HG02798 (cell line): ENCODE measurements around the gene PCDHGA9.
A peak's percentile ranks its signal among the peaks of the same experiment; 100 is the strongest.
"Not testable (repeated sequence)": the region's sequence is repeated elsewhere in the genome, so short reads cannot be mapped to it uniquely, and the experiment has no call there.

Source experiments
- ATAC-seq: cut with Tn5 transposase; IDR thresholded peaks from one replicate; pipeline ENCODE4 v1.9.1; 2021; ENCODE audit warnings: mild to moderate bottlenecking; ENCODE audit not compliant: unreplicated experiment, poor library complexity

PCDHGA9 gene

GRCh38 chr5:141402553-141403243 is at the start of gene PCDHGA9:
TSS of gene PCDHGA9 (plus strand) at chr5:141402778. CDS start at chr5:141402953, 175 bp downstream.
- ATAC-seq = no peak

GRCh38 chr5:141354900-141355469 is 47.6 kb upstream of the PCDHGA9 start, which contains the start of gene PCDHGA4:
TSS of gene PCDHGA4 (plus strand) at chr5:141355021. CDS start at chr5:141355108, 87 bp downstream.
- ATAC-seq = no peak

GRCh38 chr5:141355641-141356040 is 46.9 kb upstream of the PCDHGA9 start:
- ATAC-seq = no peak

GRCh38 chr5:141356133-141356532 is 46.4 kb upstream of the PCDHGA9 start:
- ATAC-seq = no peak

GRCh38 chr5:141356950-141357349 is 45.6 kb upstream of the PCDHGA9 start:
- ATAC-seq = no peak

- ATAC-seq = no peak
Observed at GRCh38 chr5:141359790-141360426, 42.7 kb upstream of the PCDHGA9 start, which contains the start of gene PCDHGB2. TSS of gene PCDHGB2 (plus strand) at chr5:141359994. CDS start at chr5:141360136, 142 bp downstream.

GRCh38 chr5:141360685-141361084 is 41.9 kb upstream of the PCDHGA9 start:
- no peak for ATAC-seq

- no peak for ATAC-seq
Observed at GRCh38 chr5:141362719-141363118, 39.9 kb upstream of the PCDHGA9 start.

- no peak for ATAC-seq
Observed at GRCh38 chr5:141363952-141364660, 38.5 kb upstream of the PCDHGA9 start, which contains the start of gene PCDHGA5. TSS of gene PCDHGA5 (plus strand) at chr5:141364162. CDS start at chr5:141364331, 169 bp downstream.

GRCh38 chr5:141366016-141366896 is 36.3 kb upstream of the PCDHGA9 start:
- ATAC-seq = no peak

GRCh38 chr5:141369994-141370848 is 32.4 kb upstream of the PCDHGA9 start, which contains the start of gene PCDHGB3:
TSS of gene PCDHGB3 (plus strand) at chr5:141370242. CDS start at chr5:141370395, 153 bp downstream.
- peak; percentile 91 for ATAC-seq

GRCh38 chr5:141371572-141372475 is 30.8 kb upstream of the PCDHGA9 start:
- ATAC-seq = no peak

GRCh38 chr5:141373673-141374317 is 28.8 kb upstream of the PCDHGA9 start, which contains the start of gene PCDHGA6:
TSS of gene PCDHGA6 (plus strand) at chr5:141373891. CDS start at chr5:141374084, 193 bp downstream.
- ATAC-seq = no peak

- ATAC-seq = no peak
Observed at GRCh38 chr5:141374627-141375026, 28.0 kb upstream of the PCDHGA9 start.

- ATAC-seq = not testable (repeated sequence)
Observed at GRCh38 chr5:141375444-141376155, 27.0 kb upstream of the PCDHGA9 start.
